WI38 (cell line): ENCODE results near the gene EVI5L.

Experiments used
- H3K4me3 ChIP-seq: 2 replicates; pipeline ENCODE4 v1.5.1; 2011; ENCODE audit warnings: low read depth, mild to moderate bottlenecking, control low read depth, low read length
- CTCF ChIP-seq: IDR thresholded peaks from 2 replicates; pipeline ENCODE4 v1.5.1; 2012; ENCODE audit warnings: low read depth, mild to moderate bottlenecking, control low read depth, low read length

EVI5L gene

GRCh38 chr19:7795555-7796161 is 34.4 kb upstream of the EVI5L start:
- no peak for TF ChIP-seq CTCF

GRCh38 chr19:7799640-7800355 is 30.2 kb upstream of the EVI5L start:
- H3K4me3 ChIP-seq: peak overlapping the region; percentile 37
- TF ChIP-seq CTCF: peak; percentile 52

More at GRCh38 chr19:7795555-7796161, 34.4 kb upstream of the EVI5L start:
- no peak overlapping the region for H3K4me3 ChIP-seq

GRCh38 chr19:7801020-7801570 is 28.9 kb upstream of the EVI5L start:
- no peak for TF ChIP-seq CTCF
- H3K4me3 ChIP-seq: no peak overlapping the region

GRCh38 chr19:7806234-7806633 is 23.8 kb upstream of the EVI5L start:
- no peak overlapping the region for H3K4me3 ChIP-seq
- no peak for TF ChIP-seq CTCF

GRCh38 chr19:7806876-7807275 is 23.1 kb upstream of the EVI5L start:
- no peak for TF ChIP-seq CTCF
- H3K4me3 ChIP-seq: no peak overlapping the region

GRCh38 chr19:7808108-7808507 is 21.9 kb upstream of the EVI5L start:
- TF ChIP-seq CTCF: no peak

GRCh38 chr19:7811989-7812388 is 18.0 kb upstream of the EVI5L start:
- no peak for TF ChIP-seq CTCF

More at GRCh38 chr19:7808108-7808507, 21.9 kb upstream of the EVI5L start:
- no peak overlapping the region for H3K4me3 ChIP-seq

More at GRCh38 chr19:7811989-7812388, 18.0 kb upstream of the EVI5L start:
- no peak overlapping the region for H3K4me3 ChIP-seq
